ENCODE data around the gene MACROD2. TPM values are rescaled to one million over a fixed set of nuclear protein-coding genes. Genes with fewer than 3 reads are reported as not detected.

Gene MACROD2
- total RNA-seq, 1 experiment from 2014 or later, result 3.7 TPM

DNA sequence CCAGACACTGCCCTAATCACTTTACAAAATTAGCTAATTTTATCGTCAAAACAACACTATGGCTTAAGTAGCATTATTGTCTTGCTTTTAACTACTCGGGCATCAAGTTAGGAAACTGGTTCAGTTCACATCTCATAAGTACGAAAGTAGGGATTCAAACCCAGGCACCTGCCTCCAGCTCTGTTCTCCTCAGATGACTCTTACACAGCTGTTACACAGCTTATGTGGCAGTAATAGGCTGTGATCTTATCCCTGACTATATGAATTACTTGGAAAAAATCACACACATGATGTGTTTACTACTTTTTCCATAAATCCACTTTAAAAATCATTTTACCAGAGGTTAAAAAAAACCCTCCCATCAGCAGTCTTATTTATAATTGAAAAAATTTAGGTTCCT lies 731.3 kb downstream of the MACROD2 start:
- ATAC-seq, result no peak
- no peak overlapping the region for H3K4me3 ChIP-seq (replicated peaks in 1 of 2; ENCODE audit: low read depth in 1 of 2, low read length in 2 of 2)
- DNase-seq (ENCODE audit: low read depth, low spot score), result no peak
- ChIA-PET POLR2A (no interaction called here), RAD21 (ENCODE audit: low non-redundant PET in 1 of 2, low total read pairs in 2 of 2, uncharacterized antibody in 2 of 2, unreplicated experiment in 2 of 2) (no interaction called here), CTCF (no interaction called here)
- TF ChIP-seq FOSL1 (IDR thresholded peaks at IDR 0.05; ENCODE audit: low read depth), result no peak
- TF ChIP-seq SRF (IDR thresholded peaks at IDR 0.05; ENCODE audit: low read depth), result no peak
- TF ChIP-seq, protein P1, sequence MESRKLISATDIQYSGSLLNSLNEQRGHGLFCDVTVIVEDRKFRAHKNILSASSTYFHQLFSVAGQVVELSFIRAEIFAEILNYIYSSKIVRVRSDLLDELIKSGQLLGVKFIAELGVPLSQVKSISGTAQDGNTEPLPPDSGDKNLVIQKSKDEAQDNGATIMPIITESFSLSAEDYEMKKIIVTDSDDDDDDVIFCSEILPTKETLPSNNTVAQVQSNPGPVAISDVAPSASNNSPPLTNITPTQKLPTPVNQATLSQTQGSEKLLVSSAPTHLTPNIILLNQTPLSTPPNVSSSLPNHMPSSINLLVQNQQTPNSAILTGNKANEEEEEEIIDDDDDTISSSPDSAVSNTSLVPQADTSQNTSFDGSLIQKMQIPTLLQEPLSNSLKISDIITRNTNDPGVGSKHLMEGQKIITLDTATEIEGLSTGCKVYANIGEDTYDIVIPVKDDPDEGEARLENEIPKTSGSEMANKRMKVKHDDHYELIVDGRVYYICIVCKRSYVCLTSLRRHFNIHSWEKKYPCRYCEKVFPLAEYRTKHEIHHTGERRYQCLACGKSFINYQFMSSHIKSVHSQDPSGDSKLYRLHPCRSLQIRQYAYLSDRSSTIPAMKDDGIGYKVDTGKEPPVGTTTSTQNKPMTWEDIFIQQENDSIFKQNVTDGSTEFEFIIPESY (IDR thresholded peaks at IDR 0.05; ENCODE audit: extremely low read depth, insufficient replicate concordance, low read length), result no peak
- no peak for TF ChIP-seq EGR1 (IDR thresholded peaks at IDR 0.05; ENCODE audit: low read depth)
- TF ChIP-seq YY1 (IDR thresholded peaks at IDR 0.05; ENCODE audit: extremely low read depth, insufficient replicate concordance, low read depth, low read length), result no peak
- TF ChIP-seq SP1 (IDR thresholded peaks at IDR 0.05; ENCODE audit: low read depth), result no peak
- TF ChIP-seq CBX3 (IDR thresholded peaks at IDR 0.05; ENCODE audit: low read depth), result no peak
- TF ChIP-seq ZNF274 (IDR thresholded peaks at IDR 0.05; ENCODE audit: low read depth, low read length), result no peak
- TF ChIP-seq, protein P2, sequence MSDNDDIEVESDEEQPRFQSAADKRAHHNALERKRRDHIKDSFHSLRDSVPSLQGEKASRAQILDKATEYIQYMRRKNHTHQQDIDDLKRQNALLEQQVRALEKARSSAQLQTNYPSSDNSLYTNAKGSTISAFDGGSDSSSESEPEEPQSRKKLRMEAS (IDR thresholded peaks at IDR 0.05), result no peak
- H4K20me1 ChIP-seq (ENCODE audit: insufficient read depth), result no peaks in the 10 kb centered on the region
- intact Hi-C loops (cut with micrococcal nuclease), result no loop called here
- H3K4me2 ChIP-seq (ENCODE audit: low read length), result no peak overlapping the region
- no peaks in the 10 kb centered on the region for H3K9me3 ChIP-seq (ENCODE audit: control insufficient read depth in 1 of 2, insufficient read depth in 1 of 2, low read depth in 1 of 2, low read length in 2 of 2)
- no peaks in the 10 kb centered on the region for H3K36me3 ChIP-seq (ENCODE audit: control insufficient read depth in 1 of 2, insufficient read depth in 2 of 2, low read length in 2 of 2)
- no peak overlapping the region for H2AFZ ChIP-seq (ENCODE audit: low read depth, low read length, poor library complexity, severe bottlenecking)
- no TSS peak for BruUV-seq (replicated peaks)
- H3K27me3 ChIP-seq (ENCODE audit: insufficient read depth, low read length), result no peaks in the 10 kb centered on the region
- H3K79me2 ChIP-seq (ENCODE audit: insufficient read depth, low read length), result no peaks in the 10 kb centered on the region
- H3K4me1 ChIP-seq (ENCODE audit: control insufficient read depth in 1 of 2, insufficient read depth in 2 of 2, low read length in 2 of 2), result no peaks in the 10 kb centered on the region
- no peak overlapping the region for H3K9ac ChIP-seq (ENCODE audit: low read length)
- H3K9me2 ChIP-seq (ENCODE audit: insufficient read depth), result no peaks in the 10 kb centered on the region
- H3K27ac ChIP-seq (ENCODE audit: low read depth, low read length), result no peak overlapping the region

All from HCT116 (cell line).